Activated CD4-positive, alpha-beta T cell treated with anti-CD3 and anti-CD28 coated beads for 36 hours (primary cell): ENCODE measurements around the gene MCC. TPM values are rescaled to one million over a fixed set of nuclear protein-coding genes. Genes with fewer than 3 reads are reported as not detected.

Experiments
- ATAC-seq: fragments of 200-7000 bp; cut with Tn5 transposase; one replicate; pipeline ENCODE4 v1.10.0; 2021; ENCODE audit warnings: mild to moderate bottlenecking, moderate library complexity
- CTCF ChIA-PET: fragments of 350-600 bp; sonication (Branson Sonifier 250); formaldehyde crosslinking; loops from one replicate; lab custom pipeline; 2021; ENCODE audit warnings: antibody characterized with exemption; lab: Charles Lee
- POLR2A ChIA-PET: fragments of 350-600 bp; sonication (Branson Sonifier 250); formaldehyde crosslinking; loops from one replicate; lab custom pipeline; 2021; ENCODE audit warnings: antibody characterized with exemption, inconsistent platforms; lab: Charles Lee
- DNase-seq: peaks from one replicate; pipeline ENCODE4 v3.0.0-alpha.2; 2020
- H3K27ac Mint-ChIP-seq: one replicate; pipeline ENCODE4 v1.8.0; 2021; ENCODE audit warnings: mixed read lengths
- H3K27me3 Mint-ChIP-seq: one replicate; pipeline ENCODE4 v1.8.0; 2021; ENCODE audit warnings: mixed read lengths
- H3K36me3 Mint-ChIP-seq: one replicate; pipeline ENCODE4 v1.8.0; 2021; ENCODE audit warnings: low read depth, mixed read lengths
- H3K4me1 Mint-ChIP-seq: one replicate; pipeline ENCODE4 v1.8.0; 2021; ENCODE audit warnings: mixed read lengths
- H3K4me3 Mint-ChIP-seq: one replicate; pipeline ENCODE4 v1.8.0; 2021; ENCODE audit warnings: mild to moderate bottlenecking, moderate library complexity, mixed read lengths
- H3K9me3 Mint-ChIP-seq: one replicate; pipeline ENCODE4 v1.8.0; 2021; ENCODE audit warnings: low read depth, mixed read lengths
- intact Hi-C, 2 experiments: fragments of 100-400 bp; cut with DNase I in 1 of 2; cut with micrococcal nuclease in 1 of 2; formaldehyde crosslinking; loops; one replicate each; pipeline versions ENCODE4 v1.14.2 to v1.15.1; 2022 to 2024; cut with DNase I, micrococcal nuclease
- total RNA-seq, 2 experiments: library from RNA; stranded (reverse); gene quantifications; one replicate each; pipeline ENCODE4 v1.2.3, GENCODE V29; 2021

The MCC gene
- total RNA-seq, 2 experiments from 2014 or later = 1.9 to 2.4 TPM

DNA sequence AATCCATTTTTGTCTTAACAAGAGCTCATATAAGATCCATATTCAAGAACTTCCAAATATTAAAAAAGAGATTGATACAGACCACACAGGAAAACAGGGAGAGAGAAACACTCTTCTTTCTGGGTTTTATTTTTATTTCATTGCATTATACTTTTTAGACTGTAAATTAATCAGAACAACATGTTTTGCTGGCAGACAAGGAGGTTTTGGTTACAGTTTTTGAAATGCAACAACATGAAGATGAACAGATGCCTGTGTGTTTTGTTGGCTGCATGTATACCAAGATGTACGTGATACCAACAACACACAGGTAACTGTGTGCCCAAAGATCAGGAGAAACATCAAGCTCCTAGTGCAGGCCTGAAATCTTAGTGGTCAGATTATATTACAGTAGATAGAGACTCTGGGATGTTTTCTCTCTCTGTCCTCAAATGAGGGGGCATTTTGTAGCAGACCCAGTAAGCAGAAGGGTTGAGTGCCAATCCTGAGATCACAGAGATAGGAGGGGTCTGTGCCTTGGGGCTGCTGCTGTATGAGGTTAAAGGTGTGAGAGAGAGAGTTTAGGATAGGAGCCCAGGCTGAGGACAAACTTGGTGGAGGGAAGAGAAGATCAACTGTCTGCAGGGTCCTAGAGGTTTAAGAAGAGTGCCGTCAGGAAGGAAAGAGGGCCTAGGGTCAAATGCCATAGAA, 359.5 kb downstream of the MCC start:
- DNase-seq (no peak), ATAC-seq (no peak)
- H3K4me1 Mint-ChIP-seq = no peaks in the 10 kb centered on the region
- peaks cover 2% of the 10 kb centered on the region for H3K36me3 Mint-ChIP-seq
- H3K4me3 Mint-ChIP-seq = no peak overlapping the region
- CTCF ChIA-PET = interaction anchor here (0.8 kb wide), 1 partner anchor 23 kb away, joined by 3 read pairs; no protein-coding TSS in a partner anchor
- intact Hi-C loops = no loop called here
- POLR2A ChIA-PET = no interaction called here
- H3K27me3 Mint-ChIP-seq = no peaks in the 10 kb centered on the region
- no peak overlapping the region for H3K27ac Mint-ChIP-seq
- H3K9me3 Mint-ChIP-seq = peaks cover 4% of the 10 kb centered on the region

DNA sequence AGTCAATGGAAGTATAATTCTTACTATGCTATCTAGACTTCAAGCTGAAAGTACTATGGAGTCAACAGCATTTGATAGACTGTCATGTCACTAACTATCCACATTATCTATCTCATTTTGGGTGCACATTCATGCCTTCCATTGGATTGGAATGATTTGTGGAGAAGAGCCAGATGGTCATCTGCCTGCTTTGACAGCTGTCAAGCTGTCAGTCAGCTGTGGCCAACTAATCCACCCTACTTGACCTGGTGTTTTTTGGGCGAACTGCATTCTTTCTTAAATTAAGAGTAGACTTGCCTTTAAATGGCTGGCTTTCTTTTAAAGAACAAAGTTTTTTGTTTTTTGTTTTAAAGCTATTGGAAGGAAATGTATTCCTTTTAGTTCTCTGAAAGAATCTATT, 360.2 kb downstream of the MCC start:
- intact Hi-C loops = no loop called here
- no peak for ATAC-seq
- no peak overlapping the region for H3K27ac Mint-ChIP-seq
- H3K4me3 Mint-ChIP-seq = no peak overlapping the region
- H3K27me3 Mint-ChIP-seq = no peaks in the 10 kb centered on the region
- POLR2A ChIA-PET = no interaction called here
- no peaks in the 10 kb centered on the region for H3K4me1 Mint-ChIP-seq
- peaks cover 2% of the 10 kb centered on the region for H3K36me3 Mint-ChIP-seq
- CTCF ChIA-PET = no interaction called here
- peaks cover 4% of the 10 kb centered on the region for H3K9me3 Mint-ChIP-seq
- DNase-seq = no peak

DNA sequence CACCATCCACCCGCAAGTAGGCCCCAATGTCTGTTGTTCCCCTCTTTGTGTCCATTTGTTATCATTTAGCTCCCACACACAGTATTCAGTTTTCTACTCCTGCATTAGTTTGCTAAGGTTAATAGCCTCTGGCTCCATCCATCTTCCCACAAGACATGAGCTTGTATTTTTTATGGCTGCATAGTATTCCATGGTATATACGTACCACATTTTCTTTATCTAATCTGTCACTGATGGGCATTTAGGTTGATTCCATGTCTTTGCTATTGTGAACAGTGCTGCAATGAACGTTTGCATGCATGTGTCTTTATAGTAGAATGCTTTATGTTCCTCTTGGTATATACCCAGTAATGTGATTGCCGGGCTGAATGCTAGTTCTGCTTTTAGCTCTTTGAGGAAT, 361.2 kb downstream of the MCC start:
- POLR2A ChIA-PET = no interaction called here

DNA sequence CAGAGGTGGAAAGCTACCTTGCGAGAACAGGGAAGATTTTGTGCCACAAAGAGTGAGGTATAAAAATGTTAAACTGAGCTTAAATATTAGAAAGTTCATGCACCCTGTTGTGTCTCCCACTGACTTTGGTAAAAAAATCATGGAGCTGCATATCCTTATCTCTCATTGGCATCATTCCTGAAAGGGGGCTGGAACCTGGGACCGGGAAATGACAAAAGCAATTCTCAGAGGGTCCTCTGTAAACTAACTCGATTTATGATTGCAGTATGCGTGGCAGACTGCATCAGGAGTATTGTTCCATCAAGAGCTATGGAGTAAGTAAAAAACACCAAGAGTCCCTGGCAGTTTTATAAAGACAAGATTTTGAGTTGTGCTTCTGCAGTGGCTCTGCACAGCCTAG, 362.9 kb downstream of the MCC start:
- CTCF ChIA-PET = interaction anchor here (0.6 to 0.7 kb wide), 2 partner anchors 100 to 111 kb away, joined by 3 read pairs; no protein-coding TSS in a partner anchor
- DNase-seq = no peak
- Mint-ChIP-seq H3K27me3 (no peaks in the 10 kb centered on the region), H3K9me3 (peaks cover 4% of the 10 kb centered on the region), H3K27ac (no peak overlapping the region), H3K4me3 (no peak overlapping the region), H3K36me3 (peaks cover 2% of the 10 kb centered on the region), H3K4me1 (no peaks in the 10 kb centered on the region)
- no peak for ATAC-seq
- intact Hi-C loops = no loop called here
- POLR2A ChIA-PET = interaction anchor here (0.7 kb wide), 1 partner anchor 194 kb away, joined by 4 read pairs; no protein-coding TSS in a partner anchor

More for the DNA sequence above, 361.2 kb downstream of the MCC start:
- CTCF ChIA-PET = no interaction called here
- intact Hi-C loops = no loop called here
- ATAC-seq (no peak), DNase-seq (no peak)
- H3K27ac Mint-ChIP-seq = no peak overlapping the region
- H3K4me3 Mint-ChIP-seq = no peak overlapping the region
- H3K9me3 Mint-ChIP-seq = peaks cover 4% of the 10 kb centered on the region
- H3K4me1 Mint-ChIP-seq = no peaks in the 10 kb centered on the region
- H3K27me3 Mint-ChIP-seq = no peaks in the 10 kb centered on the region
- H3K36me3 Mint-ChIP-seq = peaks cover 2% of the 10 kb centered on the region

DNA sequence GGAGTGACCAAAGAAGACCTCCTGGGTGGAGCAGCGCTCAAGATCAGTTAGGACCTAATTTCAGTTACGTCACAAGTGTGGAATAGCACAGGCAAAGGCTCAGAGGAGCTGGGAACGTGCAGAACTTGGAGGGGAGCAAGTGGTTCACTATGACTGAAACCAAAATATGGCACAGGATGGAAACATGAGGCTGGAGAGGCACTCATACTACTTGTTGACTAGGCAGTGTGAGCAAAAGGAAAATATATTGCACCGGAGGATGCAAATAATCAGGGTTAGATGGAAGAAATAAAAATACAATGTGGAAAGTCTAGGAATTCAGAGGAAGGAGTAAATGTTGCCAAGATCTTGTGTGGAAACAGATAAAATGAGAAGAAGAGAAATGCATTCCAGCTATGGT, 363.3 kb downstream of the MCC start:
- no peak for DNase-seq
- Mint-ChIP-seq H3K27me3 (no peaks in the 10 kb centered on the region), H3K9me3 (peaks cover 4% of the 10 kb centered on the region), H3K36me3 (peaks cover 2% of the 10 kb centered on the region), H3K4me1 (no peaks in the 10 kb centered on the region), H3K27ac (no peak overlapping the region), H3K4me3 (no peak overlapping the region)
- POLR2A ChIA-PET = interaction anchor here (0.7 kb wide), 1 partner anchor 194 kb away, joined by 4 read pairs; no protein-coding TSS in a partner anchor
- intact Hi-C loops = no loop called here
- CTCF ChIA-PET = interaction anchor here (0.6 to 1.0 kb wide), 3 partner anchors 35 to 111 kb away, joined by 3 read pairs; no protein-coding TSS in a partner anchor
- no peak for ATAC-seq

DNA sequence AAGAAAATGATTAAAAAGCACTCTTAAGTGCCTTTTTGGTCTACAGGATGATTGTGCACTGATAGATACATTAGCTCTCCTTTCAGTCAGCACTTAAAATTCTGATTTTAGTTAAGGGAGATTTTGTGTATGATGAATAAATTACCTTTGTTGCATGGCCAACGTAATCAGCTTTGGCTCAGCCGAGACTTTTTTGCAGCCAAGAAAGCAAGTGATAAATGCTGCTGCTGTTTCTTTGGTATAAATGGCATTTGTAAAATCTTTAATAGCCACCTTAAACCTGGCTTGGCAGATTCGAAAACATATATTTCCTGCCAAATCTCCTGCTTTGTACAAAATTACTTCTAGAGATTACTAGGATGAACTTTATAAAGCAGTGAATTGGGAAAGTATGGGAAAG, 364.0 kb downstream of the MCC start:
- ChIA-PET POLR2A (no interaction called here), CTCF (interaction anchor here (0.7 to 1.0 kb wide), 2 partner anchors 35 to 170 kb away, joined by 3 to 4 read pairs; no protein-coding TSS in a partner anchor)
- H3K36me3 Mint-ChIP-seq = peaks cover 2% of the 10 kb centered on the region
- H3K27ac Mint-ChIP-seq = no peak overlapping the region
- no peaks in the 10 kb centered on the region for H3K27me3 Mint-ChIP-seq
- no peak for ATAC-seq
- peaks cover 4% of the 10 kb centered on the region for H3K9me3 Mint-ChIP-seq
- no peak overlapping the region for H3K4me3 Mint-ChIP-seq
- DNase-seq = no peak
- no peaks in the 10 kb centered on the region for H3K4me1 Mint-ChIP-seq
- intact Hi-C loops = no loop called here

DNA sequence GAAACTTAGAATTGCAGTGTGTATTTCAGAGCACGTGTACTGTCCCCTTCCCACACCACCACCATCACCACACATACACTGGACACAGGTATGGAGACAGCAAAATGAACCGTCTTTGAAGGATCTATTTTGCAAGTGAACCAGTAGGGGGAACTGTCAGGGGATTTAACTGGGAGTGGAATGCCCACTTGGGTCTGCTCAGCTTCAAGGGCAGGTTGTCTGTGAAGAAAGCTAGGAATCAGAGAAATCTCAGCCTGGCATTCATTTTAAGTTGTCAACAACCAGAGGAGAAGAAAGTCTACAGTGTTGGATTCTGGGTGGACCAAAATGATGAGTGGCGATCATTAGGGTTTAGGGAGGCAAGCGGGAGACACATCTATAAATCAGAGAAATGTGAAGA, 364.6 kb downstream of the MCC start:
- no peak for DNase-seq
- Mint-ChIP-seq H3K27ac (no peak overlapping the region), H3K4me1 (no peaks in the 10 kb centered on the region), H3K4me3 (no peak overlapping the region), H3K9me3 (peaks cover 4% of the 10 kb centered on the region), H3K27me3 (no peaks in the 10 kb centered on the region), H3K36me3 (peaks cover 2% of the 10 kb centered on the region)
- ChIA-PET CTCF (interaction anchor here (0.6 to 0.7 kb wide), 2 partner anchors 60 to 171 kb away, joined by 3 to 4 read pairs; no protein-coding TSS in a partner anchor), POLR2A (no interaction called here)
- ATAC-seq = no peak
- intact Hi-C loops = no loop called here

DNA sequence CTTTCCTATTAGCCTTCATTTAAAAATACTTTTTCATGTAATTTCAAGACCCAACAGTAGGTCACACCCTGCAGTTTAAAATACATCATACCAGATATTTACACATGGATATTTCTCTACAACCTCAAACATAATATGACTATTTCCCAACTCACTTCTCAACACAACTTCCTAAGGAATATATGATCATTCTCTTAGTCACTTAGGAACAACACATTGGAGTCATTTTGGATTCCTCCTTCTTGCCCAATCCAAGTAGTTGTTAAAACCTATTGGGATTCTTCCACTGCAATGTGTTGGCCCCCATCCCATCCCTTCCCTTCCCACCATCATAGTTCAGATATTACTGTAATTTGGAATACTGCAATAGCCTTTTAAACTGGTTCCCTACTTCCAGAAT, 366.2 kb downstream of the MCC start:
- no peak overlapping the region for H3K27ac Mint-ChIP-seq
- DNase-seq (no peak), ATAC-seq (no peak)
- H3K27me3 Mint-ChIP-seq = no peaks in the 10 kb centered on the region
- POLR2A ChIA-PET = no interaction called here
- intact Hi-C loops = no loop called here
- H3K36me3 Mint-ChIP-seq = no peaks in the 10 kb centered on the region
- H3K9me3 Mint-ChIP-seq = peaks cover 2% of the 10 kb centered on the region
- no peak overlapping the region for H3K4me3 Mint-ChIP-seq
- CTCF ChIA-PET = interaction anchor here (0.7 kb wide), 1 partner anchor 520 kb away, joined by 3 read pairs; no protein-coding TSS in a partner anchor
- H3K4me1 Mint-ChIP-seq = no peaks in the 10 kb centered on the region

DNA sequence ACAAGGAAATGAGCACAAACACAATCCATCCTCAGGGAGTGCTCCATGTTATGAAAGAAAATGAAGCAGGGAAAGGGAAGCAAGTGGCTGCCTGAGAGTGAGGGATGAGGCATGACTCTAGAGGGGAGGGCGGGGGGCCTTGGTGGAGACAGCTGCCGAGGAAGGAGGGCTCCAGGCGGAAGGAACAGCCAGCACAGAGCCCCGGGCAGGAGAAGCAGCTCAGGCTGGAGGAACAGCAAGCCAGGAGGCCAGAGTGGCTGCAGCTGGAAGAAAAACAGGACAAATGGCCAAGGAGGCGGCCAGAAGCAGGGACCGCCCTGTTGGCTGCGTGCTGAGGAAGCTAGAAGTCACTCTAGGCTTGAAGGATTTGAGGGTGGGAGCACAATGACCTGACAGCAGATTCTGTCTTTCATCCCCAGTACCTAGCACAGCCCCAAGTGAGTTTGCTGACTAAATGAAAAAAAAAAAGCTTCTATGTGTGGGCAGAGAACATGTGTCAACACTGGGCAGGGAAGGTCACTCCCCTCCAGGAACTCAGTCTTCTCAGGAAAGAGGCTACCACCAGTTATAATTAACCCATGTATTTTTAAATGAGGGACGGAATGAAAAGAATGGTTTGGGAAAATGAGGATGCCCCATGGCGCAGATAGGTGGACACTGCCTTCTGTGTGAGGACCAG, 368.9 kb downstream of the MCC start:
- Mint-ChIP-seq H3K4me3 (no peak overlapping the region), H3K9me3 (no peaks in the 10 kb centered on the region), H3K27me3 (no peaks in the 10 kb centered on the region), H3K27ac (no peak overlapping the region), H3K36me3 (no peaks in the 10 kb centered on the region), H3K4me1 (no peaks in the 10 kb centered on the region)
- ChIA-PET CTCF (no interaction called here), POLR2A (no interaction called here)
- no peak for DNase-seq
- intact Hi-C loops = no loop called here
- no peak for ATAC-seq

DNA sequence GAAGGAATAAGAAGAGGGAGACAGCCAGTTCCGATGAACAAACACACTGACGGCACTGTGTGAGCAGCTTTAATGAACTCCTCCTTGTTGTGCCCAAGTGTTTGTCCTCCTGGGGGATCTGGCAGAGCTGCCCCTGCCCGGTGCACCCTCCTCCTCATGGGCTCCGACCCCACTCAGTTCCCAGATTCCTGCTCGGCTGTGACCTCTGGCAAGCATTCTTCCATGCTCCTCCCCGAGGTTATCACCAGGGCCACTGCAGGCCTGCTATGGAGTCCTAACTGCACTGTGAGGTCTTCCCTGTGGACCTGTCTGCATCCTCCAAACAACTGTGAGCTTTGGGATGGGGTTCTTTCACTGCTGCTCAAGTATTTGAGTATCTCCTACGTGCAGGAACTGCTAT, 369.5 kb downstream of the MCC start:
- intact Hi-C loops = no loop called here
- Mint-ChIP-seq H3K27ac (no peak overlapping the region), H3K4me1 (no peaks in the 10 kb centered on the region), H3K9me3 (no peaks in the 10 kb centered on the region), H3K4me3 (no peak overlapping the region), H3K36me3 (no peaks in the 10 kb centered on the region), H3K27me3 (no peaks in the 10 kb centered on the region)
- POLR2A ChIA-PET = no interaction called here
- ATAC-seq = no peak
- CTCF ChIA-PET = no interaction called here
- no peak for DNase-seq

DNA sequence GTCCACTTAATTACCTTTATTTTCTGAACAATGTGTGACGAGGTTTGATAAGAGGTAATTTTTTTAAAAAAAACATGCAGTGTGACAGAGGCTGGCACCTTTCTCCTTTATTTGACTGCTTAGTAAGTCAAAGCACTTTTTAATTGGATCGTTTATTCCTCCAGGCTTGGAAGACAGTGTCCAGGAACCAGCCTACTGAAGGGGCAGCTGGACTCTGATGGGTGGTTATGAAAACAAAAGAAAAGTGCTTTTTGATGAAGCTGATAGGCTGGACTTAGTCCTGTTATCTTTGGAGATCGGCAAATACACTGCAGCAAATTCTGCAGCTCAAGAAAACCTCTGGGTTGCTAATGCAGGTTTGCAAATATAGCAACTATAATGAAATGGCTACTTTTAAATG, 370.0 kb downstream of the MCC start:
- H3K4me1 Mint-ChIP-seq = no peaks in the 10 kb centered on the region
- H3K27ac Mint-ChIP-seq = no peak overlapping the region
- intact Hi-C loops = no loop called here
- ATAC-seq = no peak
- H3K36me3 Mint-ChIP-seq = no peaks in the 10 kb centered on the region
- no peak overlapping the region for H3K4me3 Mint-ChIP-seq
- no peak for DNase-seq
- CTCF ChIA-PET = no interaction called here
- H3K27me3 Mint-ChIP-seq = no peaks in the 10 kb centered on the region
- POLR2A ChIA-PET = no interaction called here
- no peaks in the 10 kb centered on the region for H3K9me3 Mint-ChIP-seq
